K562 (cell line): ENCODE data around the gene GOT1.

Source experiments
- AFF1 ChIP-seq, 2 experiments: fragments of 450-650 bp; IDR thresholded peaks; 2 replicates each; pipeline ENCODE4 v1.6.1; 2018; ENCODE audit warnings: mild to moderate bottlenecking in 2 of 2, low read depth in 1 of 2; ENCODE audit not compliant: partially characterized antibody in 2 of 2
- ATF6 ChIP-seq: sonication (generic); formaldehyde crosslinking; IDR thresholded peaks from 2 replicates; pipeline ENCODE4 v1.4.0; 2020; ENCODE audit warnings: mild to moderate bottlenecking, missing genetic modification reagents
- CEBPB ChIP-seq: fragments of 450-650 bp; IDR thresholded peaks from 2 replicates; pipeline ENCODE4 v1.6.1; 2016; ENCODE audit warnings: missing genetic modification characterization, missing compliant biosample characterization
- CTCF ChIP-seq, 3 experiments: IDR thresholded peaks in 2 of 3; conservative IDR thresholded peaks in 1 of 3; 2 replicates each; pipeline ENCODE4 v1.5.1; 2011 to 2012; ENCODE audit warnings: low read length in 3 of 3, mild to moderate bottlenecking in 3 of 3, control low read depth in 2 of 3, improper control_type of control experiment in 1 of 3, inconsistent platforms in 1 of 3, low read depth in 1 of 3, mixed read lengths in 1 of 3, moderate library complexity in 1 of 3; ENCODE audit not compliant: insufficient read depth in 2 of 3
- EP300 ChIP-seq: IDR thresholded peaks from 2 replicates; pipeline ENCODE4 v1.6.1; 2012; ENCODE audit warnings: low read length, improper control_type of control experiment
- HNRNPK ChIP-seq: fragments of 200-400 bp; formaldehyde crosslinking; IDR thresholded peaks from one replicate; pipeline ENCODE4 v1.6.1; 2018; ENCODE audit warnings: mild to moderate bottlenecking, low read depth, low read length; ENCODE audit not compliant: poor library complexity, severe bottlenecking
- KLF16 ChIP-seq: IDR thresholded peaks from 2 replicates; pipeline ENCODE4 v1.6.1; 2016; ENCODE audit warnings: antibody characterized with exemption
- NBN ChIP-seq: fragments of 450-650 bp; IDR thresholded peaks from 2 replicates; pipeline ENCODE4 v1.6.1; 2016; ENCODE audit warnings: low read depth, mild to moderate bottlenecking
- NR1H2 ChIP-seq: sonication (generic); formaldehyde crosslinking; IDR thresholded peaks from 2 replicates; pipeline ENCODE4 v1.4.0; 2020; ENCODE audit warnings: mild to moderate bottlenecking, missing genetic modification reagents
- SMARCA4 ChIP-seq: fragments of 450-650 bp; IDR thresholded peaks from 2 replicates; pipeline ENCODE4 v1.6.1; 2016
- TAF15 ChIP-seq: fragments of 200-400 bp; formaldehyde crosslinking; IDR thresholded peaks from 2 replicates; pipeline ENCODE4 v1.6.1; 2017; ENCODE audit warnings: mild to moderate bottlenecking, low read depth, low read length, moderate library complexity
- TRIM28 ChIP-seq: fragments of 450-650 bp; IDR thresholded peaks from 2 replicates; pipeline ENCODE4 v1.6.1; 2017
- ZNF184 ChIP-seq: sonication (generic); formaldehyde crosslinking; IDR thresholded peaks from 2 replicates; pipeline ENCODE4 v1.5.0; 2020; ENCODE audit warnings: missing genetic modification reagents

- TF ChIP-seq CEBPB (no peak), NR1H2 (no peak), KLF16 (no peak), HNRNPK (no peak), NBN (no peak), SMARCA4 (no peak), TAF15 (no peak), EP300 (no peak), CTCF (IDR thresholded peaks at IDR 0.05 in 2 of 3, conservative IDR thresholded peaks at IDR 0.05 in 1 of 3; ENCODE audit: insufficient read depth in 2 of 3, low read depth in 1 of 3, low read length in 3 of 3) (no peak), AFF1 (IDR thresholded peaks at IDR 0.05; ENCODE audit: low read depth in 1 of 2, partially characterized antibody in 2 of 2) (peak in 1 of 2 experiments; percentile 30), ATF6 (CRISPR knock-in tag) (no peak), ZNF184 (CRISPR knock-in tag) (no peak), TRIM28 (no peak)
Observed at GRCh38 chr10:99430116-99430450, 341 bp downstream of the GOT1 start.
